Tibial nerve (tissue), 4 donors: ENCODE results near the gene DUSP28. TPM values are rescaled to one million over a fixed set of nuclear protein-coding genes. Genes with fewer than 3 reads are reported as not detected.

Source experiments
- DNase-seq, 2 donors: peaks; one replicate each; pipeline ENCODE4 v3.0.0-alpha.2; 2019; ENCODE audit warnings: low spot score in 2 of 2
- H3K27ac ChIP-seq, 4 donors: fragments of 200-600 bp; sonication (generic) in 3 of 4; one replicate each; pipeline ENCODE4 v1.5.1; 2017 to 2019; ENCODE audit warnings: mild to moderate bottlenecking in 1 of 4
- H3K27me3 ChIP-seq, 2 donors: fragments of 200-600 bp; sonication (generic) in 1 of 2; one replicate each; pipeline versions ENCODE4 v1.5.1 to v1.6.0; 2017 to 2019
- H3K36me3 ChIP-seq, 3 donors: fragments of 200-600 bp; sonication (generic); one replicate each; pipeline ENCODE4 v1.5.1; 2018 to 2019
- H3K4me1 ChIP-seq, 4 donors: fragments of 200-600 bp; sonication (generic) in 3 of 4; one replicate each; pipeline ENCODE4 v1.5.1; 2017 to 2019
- H3K4me3 ChIP-seq, 4 donors: fragments of 200-600 bp; sonication (generic) in 3 of 4; one replicate each; pipeline ENCODE4 v1.5.1; 2017 to 2019; ENCODE audit warnings: mild to moderate bottlenecking in 1 of 4, moderate library complexity in 1 of 4
- H3K9me3 ChIP-seq, 4 donors: fragments of 200-600 bp; sonication (generic) in 3 of 4; one replicate each; pipeline ENCODE4 v1.5.1; 2017 to 2019
- CTCF ChIP-seq, 5 experiments: fragments of 200-600 bp in 3 of 5; fragments of 450-650 bp in 2 of 5; sonication (generic) in 3 of 5; IDR thresholded peaks; one replicate each; pipeline ENCODE4 v1.5.1; 2016 to 2019; ENCODE audit warnings: antibody characterized with exemption in 5 of 5, mild to moderate bottlenecking in 3 of 5, moderate library complexity in 2 of 5
- EP300 ChIP-seq, 2 donors: sonication (generic); formaldehyde crosslinking; IDR thresholded peaks; one replicate each; pipeline ENCODE4 v1.6.1; 2017; ENCODE audit warnings: antibody characterized with exemption in 2 of 2, mild to moderate bottlenecking in 1 of 2
- POLR2A ChIP-seq, 2 donors: fragments of 450-650 bp; IDR thresholded peaks; one replicate each; pipeline ENCODE4 v1.6.1; 2017; ENCODE audit warnings: antibody characterized with exemption in 2 of 2, mild to moderate bottlenecking in 2 of 2, moderate library complexity in 2 of 2
- WGBS, 2 donors: methylation state at CpG; one replicate each; pipeline ENCODE4 v1.1.5; 2018; 5-methylcytosine and 5-hydroxymethylcytosine counted together
- total RNA-seq, 4 donors: library from RNA; depleted of rRNA; stranded (reverse); fragments of >200 nt; gene quantifications; one replicate each; pipeline ENCODE4 v1.1.0, GENCODE V29; 2016

DUSP28 gene
- total RNA-seq, 4 donors from 2014 or later = 4.5 to 16.1 (median 7.2) TPM

GRCh38 chr2:240551288-240551687 is 8.9 kb upstream of the DUSP28 start:
- no peak overlapping the region for H3K4me3 ChIP-seq
- 83 to 94% methylated on average over 4 of the region's 4 CpGs for WGBS, 2 donors
- H3K4me1 ChIP-seq = no peaks in the 10 kb centered on the region
- H3K36me3 ChIP-seq = peaks cover 0 to 53% (median 0%) of the 10 kb centered on the region in 3 donors
- H3K9me3 ChIP-seq = no peaks in the 10 kb centered on the region
- no peak for TF ChIP-seq POLR2A (IDR thresholded peaks at IDR 0.05)
- TF ChIP-seq EP300 (IDR thresholded peaks at IDR 0.05) = no peak
- TF ChIP-seq CTCF (IDR thresholded peaks at IDR 0.05) = no peak
- H3K27me3 ChIP-seq = no peaks in the 10 kb centered on the region
- DNase-seq = no peak
- no peak overlapping the region for H3K27ac ChIP-seq

- Histone ChIP-seq H3K27me3 (no peaks in the 10 kb centered on the region), H3K9me3 (no peaks in the 10 kb centered on the region), H3K4me3 (no peak overlapping the region), H3K27ac (no peak overlapping the region), H3K4me1 (peaks cover 0 to 4% (median under 1%) of the 10 kb centered on the region in 4 donors), H3K36me3 (peaks cover 0 to 53% (median 0%) of the 10 kb centered on the region in 3 donors)
- TF ChIP-seq POLR2A (IDR thresholded peaks at IDR 0.05) (no peak), CTCF (IDR thresholded peaks at IDR 0.05) (no peak), EP300 (IDR thresholded peaks at IDR 0.05) (no peak)
- 35 to 50% methylated on average over 1 of the region's 1 CpG for WGBS, 2 donors
- no peak for DNase-seq
Measured at GRCh38 chr2:240551811-240552210, 8.3 kb upstream of the DUSP28 start.

- Histone ChIP-seq H3K9me3 (no peaks in the 10 kb centered on the region), H3K4me1 (peaks cover 0 to 26% (median 19%) of the 10 kb centered on the region in 4 donors), H3K27ac (no peak overlapping the region), H3K4me3 (no peak overlapping the region), H3K27me3 (no peaks in the 10 kb centered on the region), H3K36me3 (peaks cover 0 to 53% (median 0%) of the 10 kb centered on the region in 3 donors)
- 85 to 90% methylated on average over 6 to 7 of the region's 7 CpGs for WGBS, 2 donors
- no peak for TF ChIP-seq CTCF (IDR thresholded peaks at IDR 0.05)
- TF ChIP-seq POLR2A (IDR thresholded peaks at IDR 0.05) = no peak
- no peak for TF ChIP-seq EP300 (IDR thresholded peaks at IDR 0.05)
- no peak for DNase-seq
Measured at GRCh38 chr2:240553956-240554480, 6.1 kb upstream of the DUSP28 start.

GRCh38 chr2:240554767-240555493 is 5.2 kb upstream of the DUSP28 start:
- H3K4me1 ChIP-seq = peaks cover 0 to 35% (median 28%) of the 10 kb centered on the region in 4 donors
- H3K4me3 ChIP-seq = no peak overlapping the region
- TF ChIP-seq EP300 (IDR thresholded peaks at IDR 0.05) (no peak), POLR2A (IDR thresholded peaks at IDR 0.05) (no peak), CTCF (IDR thresholded peaks at IDR 0.05) (no peak)
- no peak for DNase-seq
- 92 to 95% methylated on average over 17 of the region's 17 CpGs for WGBS, 2 donors
- H3K27me3 ChIP-seq = no peaks in the 10 kb centered on the region
- no peaks in the 10 kb centered on the region for H3K9me3 ChIP-seq
- peaks cover 0 to 53% (median 0%) of the 10 kb centered on the region in 3 donors for H3K36me3 ChIP-seq
- H3K27ac ChIP-seq = no peak overlapping the region

- Histone ChIP-seq H3K27ac (no peak overlapping the region), H3K4me1 (peaks cover 0 to 37% (median 28%) of the 10 kb centered on the region in 4 donors), H3K36me3 (peaks cover 0 to 45% (median 0%) of the 10 kb centered on the region in 3 donors), H3K4me3 (no peak overlapping the region), H3K27me3 (no peaks in the 10 kb centered on the region), H3K9me3 (no peaks in the 10 kb centered on the region)
- DNase-seq = no peak
- TF ChIP-seq EP300 (IDR thresholded peaks at IDR 0.05) = no peak
- no peak for TF ChIP-seq CTCF (IDR thresholded peaks at IDR 0.05)
- TF ChIP-seq POLR2A (IDR thresholded peaks at IDR 0.05) = no peak
- 91 to 92% methylated on average over 10 to 16 of the region's 16 CpGs for WGBS, 2 donors
Measured at GRCh38 chr2:240555541-240556250, 4.5 kb upstream of the DUSP28 start.
